Measurements from ENCODE around the gene CCZ1B.
"Not testable (repeated sequence)": the region's sequence is repeated elsewhere in the genome, so short reads cannot be mapped to it uniquely, and the experiment has no call there.

DNA sequence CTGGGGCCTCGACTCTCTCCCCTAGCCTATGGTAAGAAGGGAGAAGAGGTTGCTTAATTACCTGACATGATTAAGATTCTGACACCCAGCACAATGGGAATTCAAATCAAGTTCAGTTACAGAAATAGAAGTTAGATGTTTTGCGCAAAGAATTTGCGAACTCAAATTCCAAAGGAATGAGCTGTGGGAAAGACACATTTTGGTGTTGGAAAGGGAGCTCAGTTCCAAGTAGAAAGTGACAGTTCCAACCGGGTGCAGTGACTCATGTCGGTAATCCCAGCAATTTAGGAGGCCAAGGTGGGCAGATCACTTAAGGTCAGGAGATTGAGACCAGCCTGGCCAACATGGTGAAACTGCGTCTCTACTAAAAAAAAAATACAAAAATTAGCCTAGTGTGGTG lies 4.0 kb upstream of the CCZ1B start:
- not testable (repeated sequence) for TF ChIP-seq FOXK2 (IDR thresholded peaks at IDR 0.05); ELF4 (IDR thresholded peaks at IDR 0.05); LEF1 (IDR thresholded peaks at IDR 0.05; ENCODE audit: borderline replicate concordance); SUZ12 (IDR thresholded peaks at IDR 0.05); SP1 (IDR thresholded peaks at IDR 0.05); FOXM1 (IDR thresholded peaks at IDR 0.05; ENCODE audit: borderline replicate concordance); BHLHE40 (IDR thresholded peaks at IDR 0.05; ENCODE audit: borderline replicate concordance); FOXA1 (IDR thresholded peaks at IDR 0.05)

All from HEK293T (cell line).